ENCODE measurements around the gene DNAJB4.
"Not testable (repeated sequence)": the region's sequence is repeated elsewhere in the genome, so short reads cannot be mapped to it uniquely, and the experiment has no call there.

The DNAJB4 gene

DNA sequence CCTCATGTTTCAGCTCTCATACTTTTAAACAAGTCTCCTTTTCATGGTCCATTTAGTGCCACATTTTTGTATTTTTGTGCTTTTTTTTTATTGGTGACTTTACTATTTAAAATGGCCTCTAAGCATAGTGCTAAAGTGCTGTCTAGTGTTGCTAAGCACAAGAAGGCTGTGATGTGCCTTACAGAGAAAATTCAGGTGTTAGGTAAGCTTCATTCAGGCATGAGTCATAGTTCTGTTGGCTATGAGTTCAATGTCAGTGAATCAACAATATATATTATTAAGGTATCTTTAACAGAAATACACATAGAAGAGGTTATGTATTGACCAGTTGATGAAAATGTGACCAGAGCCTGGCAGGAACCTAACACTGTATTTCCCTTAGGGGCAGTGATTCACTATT is 13.1 kb upstream of the DNAJB4 start:
- DNase-seq: no peak

DNA sequence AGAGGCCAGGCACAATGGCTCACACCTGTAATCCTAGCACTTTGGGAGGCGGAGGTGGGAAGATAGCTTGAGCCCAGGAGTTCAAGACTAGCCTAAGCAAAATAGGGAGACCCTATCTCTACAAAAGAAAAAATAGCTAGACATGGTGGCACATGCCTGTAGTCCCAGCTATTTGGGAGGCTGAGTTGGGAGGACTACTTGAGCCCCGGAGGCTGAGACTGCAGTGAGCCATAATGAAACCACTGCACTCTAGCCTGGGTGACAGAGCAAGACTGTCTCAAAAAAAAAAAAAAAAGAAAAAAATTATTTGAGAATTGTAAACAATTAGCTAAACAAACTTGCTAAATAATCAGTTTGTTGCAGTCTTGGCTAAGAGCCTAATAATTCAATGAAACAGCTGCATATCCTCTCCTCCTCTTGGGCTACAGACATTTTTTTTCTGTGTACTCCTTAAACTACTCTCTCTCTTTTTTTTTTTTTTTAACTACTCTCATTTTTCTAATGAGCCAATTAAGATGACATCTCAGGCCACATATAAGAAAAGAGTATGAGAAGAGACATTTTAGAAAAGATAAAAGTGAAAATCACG is 10.5 kb upstream of the DNAJB4 start:
- no peak for DNase-seq

DNA sequence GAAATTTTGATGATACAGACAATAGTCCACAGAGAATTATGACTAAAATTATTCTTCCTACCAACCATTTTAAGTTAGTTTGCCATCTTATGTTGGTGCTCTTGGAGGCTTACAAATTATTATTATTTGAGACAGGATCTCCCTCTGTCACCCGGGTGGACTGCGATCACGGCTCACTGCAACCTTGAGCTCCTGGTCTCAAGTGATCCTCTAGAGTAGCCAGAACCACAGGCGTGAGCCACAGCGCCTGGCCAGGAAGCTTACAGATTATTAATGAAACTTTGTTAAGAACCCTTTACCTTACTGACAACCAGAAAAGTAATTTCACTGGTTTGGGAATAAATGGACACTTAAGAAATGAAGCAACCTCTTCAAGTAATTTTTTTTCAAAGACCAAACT is 8.0 kb upstream of the DNAJB4 start:
- DNase-seq: no peak

DNA sequence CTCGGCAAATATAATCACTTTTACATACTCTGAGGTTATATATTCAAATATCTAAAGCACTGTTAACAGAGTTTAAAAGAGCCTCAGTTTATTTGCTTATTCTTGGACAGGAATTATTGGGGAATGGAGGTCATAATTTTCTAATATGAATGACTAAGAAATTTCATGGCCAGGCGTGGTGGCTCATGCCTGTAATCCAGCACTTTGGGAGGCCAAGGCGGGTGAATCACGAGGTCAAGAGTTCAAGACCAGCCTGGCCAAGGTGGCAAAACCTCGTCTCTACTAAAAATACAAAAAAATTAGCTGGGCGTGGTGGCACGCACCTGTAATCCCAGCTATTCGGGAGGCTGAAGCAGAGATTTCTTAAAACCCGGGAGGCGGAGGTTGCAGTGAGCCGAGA is 4.2 kb upstream of the DNAJB4 start:
- not testable (repeated sequence) for DNase-seq

DNA sequence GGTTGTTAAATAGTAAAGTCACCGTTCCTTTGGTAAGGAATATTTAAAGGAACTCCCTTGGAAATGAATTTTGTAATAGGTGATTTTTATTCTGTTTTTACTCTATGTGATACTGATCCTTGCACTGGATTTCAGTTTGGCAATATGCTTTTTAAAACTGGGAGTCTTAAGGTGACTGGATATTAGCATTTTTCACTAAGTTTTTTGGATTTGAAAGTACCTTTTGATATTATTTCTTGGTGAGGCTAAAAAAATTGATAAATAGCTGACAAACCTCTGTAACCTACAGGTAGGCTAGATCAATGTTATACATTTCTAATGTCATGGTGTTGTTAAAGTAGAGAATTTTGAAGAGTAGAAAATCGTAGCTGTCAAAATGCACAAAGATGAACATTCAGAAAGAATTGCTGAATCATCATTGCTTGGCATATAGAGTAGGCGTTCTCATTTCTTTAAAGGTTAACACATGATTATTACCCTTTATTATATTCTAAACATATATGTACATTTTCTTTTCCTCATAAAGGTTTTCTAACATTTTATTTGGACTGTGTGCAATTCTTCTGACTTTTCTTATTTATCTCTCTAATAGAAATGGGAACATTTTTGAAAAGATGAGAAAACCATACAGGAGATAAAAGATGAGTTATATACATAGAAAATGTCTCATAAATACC is 1.5 kb upstream of the DNAJB4 start:
- DNase-seq: no peak

DNA sequence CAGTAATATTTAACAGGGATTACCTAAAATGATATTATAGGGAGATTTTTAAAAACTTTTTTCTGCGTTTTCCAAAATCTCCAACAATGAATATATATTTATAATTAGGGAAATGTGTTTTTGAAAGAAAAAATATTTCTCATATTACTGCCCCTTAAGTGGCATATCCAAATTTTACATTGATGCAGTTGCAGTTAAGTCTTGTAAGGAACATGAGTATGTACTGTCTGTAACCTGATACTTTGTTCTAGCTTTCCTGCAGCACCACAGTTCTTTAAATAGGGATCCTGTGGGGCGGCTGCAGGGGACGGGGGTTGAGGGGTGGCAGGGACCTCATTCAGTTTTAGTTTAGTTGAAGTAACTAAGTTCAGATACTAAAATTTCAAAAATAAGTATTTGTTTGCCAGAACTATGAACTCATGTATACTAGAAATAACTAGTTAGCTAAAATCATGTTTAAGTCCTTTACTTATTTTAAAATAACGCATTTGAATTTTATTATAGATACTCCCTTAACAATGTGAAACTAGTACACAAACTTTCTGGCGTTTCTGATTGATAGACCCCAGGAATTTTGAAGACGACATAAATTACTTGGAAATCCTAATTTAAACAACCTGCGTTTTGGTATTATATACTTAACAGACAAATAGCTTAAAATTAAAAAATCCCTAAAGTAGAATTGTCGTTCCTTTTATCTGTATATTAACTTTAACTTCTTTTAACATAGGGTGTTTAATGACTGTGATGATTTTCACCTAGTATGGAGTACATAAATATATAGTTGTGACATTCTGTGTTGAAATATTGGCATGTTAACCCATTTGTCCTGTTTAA is 639 bp upstream of the DNAJB4 start:
- peak; percentile 45 for DNase-seq

DNA sequence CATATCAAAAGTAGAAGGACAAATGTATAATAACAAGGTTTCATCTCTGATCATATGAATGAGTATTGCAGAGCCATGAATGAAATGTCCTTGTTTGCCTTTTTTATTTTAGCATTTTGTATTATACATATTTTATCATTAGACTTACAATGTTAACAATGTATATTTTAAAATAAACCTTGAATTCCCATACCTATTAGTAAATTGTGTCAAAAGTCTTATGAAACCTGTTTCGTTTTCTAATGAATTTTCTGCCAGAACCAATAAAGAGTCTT is 646 bp downstream of the DNAJB4 start:
- no peak for DNase-seq

DNA sequence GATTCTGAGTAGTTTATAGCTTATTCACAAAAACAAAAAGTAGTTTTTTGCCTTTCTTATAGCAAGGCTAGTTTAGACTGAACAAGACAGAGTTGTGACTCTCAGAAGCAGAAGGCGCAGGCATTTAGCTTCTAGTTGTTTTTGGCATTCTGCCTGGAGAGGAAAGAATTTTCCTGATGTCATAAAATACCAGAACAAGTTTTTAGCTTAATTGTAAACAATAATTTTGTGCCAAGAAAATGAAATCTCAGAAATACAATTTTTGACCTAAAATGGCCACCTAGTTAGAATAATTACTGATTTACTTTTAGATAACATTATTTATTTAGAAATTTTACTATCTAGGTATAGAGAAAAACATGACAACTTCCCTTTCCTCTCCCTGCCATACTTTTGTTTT is 1.0 kb downstream of the DNAJB4 start:
- no peak for DNase-seq

DNA sequence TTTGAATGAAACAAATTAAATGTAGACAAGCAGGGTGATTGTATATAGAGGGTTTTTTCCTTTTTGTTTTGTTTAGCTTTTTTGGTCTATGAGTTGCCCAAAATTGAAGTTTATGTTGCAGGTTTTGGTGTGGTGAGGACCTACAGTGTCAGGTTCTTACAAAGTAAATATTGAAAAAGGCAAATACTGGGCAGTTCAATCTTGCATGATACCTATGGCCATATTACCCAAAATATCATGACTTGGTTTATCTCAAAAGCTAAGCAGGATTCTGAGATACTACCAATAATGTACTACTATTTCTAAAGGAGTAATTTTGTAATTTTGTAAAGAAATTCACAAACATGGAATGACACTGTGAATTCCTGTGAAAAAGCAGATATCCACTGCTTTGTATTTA is 1.8 kb downstream of the DNAJB4 start:
- DNase-seq: no peak

DNA sequence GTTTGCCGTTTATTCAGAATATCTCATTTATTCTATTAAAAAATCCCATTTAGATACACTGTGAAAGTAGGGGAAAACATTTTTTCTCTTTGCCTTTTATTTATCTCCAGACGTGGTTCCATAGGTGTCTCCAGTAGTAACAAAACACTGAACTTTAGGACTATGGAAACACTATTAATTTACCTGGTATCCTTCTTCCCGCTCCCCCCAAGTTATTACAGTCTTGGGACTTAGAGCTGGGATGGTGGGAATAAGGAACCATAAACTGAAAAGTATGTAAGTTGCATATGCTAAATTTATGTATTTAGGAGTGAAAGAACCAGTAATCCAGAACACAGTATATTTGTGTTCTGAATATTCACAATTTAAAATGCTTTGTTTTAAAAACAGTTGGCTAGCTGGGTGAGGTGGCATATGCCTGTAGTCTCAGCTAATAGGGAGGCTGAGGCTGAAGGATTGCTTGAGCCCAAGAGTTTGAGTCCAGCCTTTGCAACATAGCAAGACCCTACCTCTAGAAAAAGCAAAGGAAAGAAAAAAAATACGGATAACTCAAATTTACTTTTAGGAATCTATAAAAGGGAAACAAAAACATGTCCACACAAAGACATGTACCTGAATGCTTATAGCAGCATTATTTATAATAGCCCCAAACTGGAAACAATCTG is 3.1 kb downstream of the DNAJB4 start:
- no peak for DNase-seq

DNA sequence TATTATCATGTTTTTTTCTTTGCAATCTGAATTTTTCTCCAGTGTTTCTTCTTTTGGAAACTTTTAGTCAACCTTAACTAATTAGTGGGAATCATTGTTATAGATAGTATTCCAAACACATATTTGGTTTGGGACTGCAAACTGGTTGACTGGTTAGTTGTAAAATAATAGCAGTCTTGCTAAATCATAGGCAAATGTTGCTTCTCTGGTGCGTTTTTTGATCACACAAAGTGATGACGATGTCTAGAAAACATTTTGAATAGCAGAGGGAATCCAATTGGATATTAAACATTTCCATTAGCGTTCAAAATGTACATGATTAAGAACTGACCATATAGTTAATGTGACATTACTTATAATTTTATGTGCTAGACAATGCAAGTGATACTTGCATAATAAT is 4.5 kb downstream of the DNAJB4 start:
- no peak for DNase-seq

DNA sequence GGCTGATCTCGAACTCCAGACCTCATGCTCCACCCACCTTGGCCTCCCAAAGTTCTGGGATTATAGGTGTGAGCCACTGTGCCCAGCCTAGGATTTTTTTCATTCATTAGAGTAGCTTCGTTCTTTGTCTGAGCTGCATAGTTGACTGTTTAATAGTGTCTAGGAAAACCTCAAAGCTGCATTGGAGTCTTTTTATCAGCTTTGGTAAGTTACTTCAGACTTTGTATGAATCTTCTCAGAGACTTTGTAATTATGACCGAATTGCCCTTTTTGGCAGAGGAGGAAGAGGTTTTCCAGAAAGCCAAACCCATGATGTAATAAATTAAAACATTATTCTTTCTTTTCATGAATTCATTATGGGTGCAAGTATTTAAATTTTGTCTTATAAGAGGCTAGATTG is 5.1 kb downstream of the DNAJB4 start:
- no peak for DNase-seq

DNA sequence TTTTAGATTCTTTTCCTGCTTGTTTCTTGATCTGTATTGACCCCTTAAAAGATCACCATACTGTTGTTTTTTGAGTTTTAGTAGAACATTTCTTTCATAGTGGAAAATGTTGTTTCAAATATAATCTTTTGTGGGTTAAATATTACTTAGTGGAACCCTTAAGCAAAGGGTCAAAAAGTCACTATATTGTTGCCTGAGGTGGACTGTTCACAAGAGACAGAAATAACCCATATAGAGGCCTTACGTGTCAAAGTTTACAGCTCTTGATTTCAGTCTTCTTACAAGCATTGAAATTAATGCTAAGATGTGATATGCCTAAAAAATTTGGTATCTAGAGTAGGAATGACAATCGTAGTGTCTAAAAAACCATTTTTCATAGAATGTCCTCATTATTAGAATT is 6.3 kb downstream of the DNAJB4 start:
- DNase-seq: no peak

DNA sequence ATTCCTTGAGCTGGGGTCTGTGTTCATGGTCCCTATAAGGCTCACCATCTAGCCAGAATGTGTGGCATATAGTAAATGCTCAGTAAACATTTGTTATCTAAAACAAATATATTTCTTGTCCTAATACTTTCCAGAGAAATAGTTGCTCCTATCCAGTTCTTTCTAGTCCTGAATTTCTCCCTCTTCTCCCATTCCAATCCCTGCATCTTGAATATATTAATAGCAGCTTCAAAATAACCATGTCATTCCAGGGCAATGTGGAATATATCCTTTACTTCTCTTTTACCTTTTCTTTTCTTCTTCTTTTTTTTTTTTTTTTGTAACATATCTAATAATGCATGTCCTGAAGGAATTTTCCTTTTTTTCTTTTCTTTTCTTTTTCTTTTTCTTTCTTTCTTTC is 10.4 kb downstream of the DNAJB4 start:
- no peak for DNase-seq

DNA sequence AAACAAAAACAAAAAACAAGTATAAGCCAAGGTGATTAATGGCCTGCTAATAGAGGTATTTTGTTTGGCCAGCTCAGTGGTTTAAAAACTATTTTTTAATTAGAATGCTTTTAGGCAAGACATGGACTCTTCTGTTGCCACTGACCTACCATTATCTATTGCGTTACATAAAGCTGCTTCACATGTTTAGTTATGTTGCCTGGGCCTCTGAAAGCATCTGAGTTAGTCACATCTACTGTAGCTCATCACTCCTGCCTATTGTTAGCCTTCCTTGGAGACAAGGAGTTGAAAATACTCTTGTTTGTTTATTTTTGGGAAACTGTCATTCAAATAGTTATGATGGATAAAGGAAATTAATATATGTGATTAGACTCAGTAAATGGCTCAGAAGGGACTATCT is 14.3 kb downstream of the DNAJB4 start:
- no peak for DNase-seq

DNA sequence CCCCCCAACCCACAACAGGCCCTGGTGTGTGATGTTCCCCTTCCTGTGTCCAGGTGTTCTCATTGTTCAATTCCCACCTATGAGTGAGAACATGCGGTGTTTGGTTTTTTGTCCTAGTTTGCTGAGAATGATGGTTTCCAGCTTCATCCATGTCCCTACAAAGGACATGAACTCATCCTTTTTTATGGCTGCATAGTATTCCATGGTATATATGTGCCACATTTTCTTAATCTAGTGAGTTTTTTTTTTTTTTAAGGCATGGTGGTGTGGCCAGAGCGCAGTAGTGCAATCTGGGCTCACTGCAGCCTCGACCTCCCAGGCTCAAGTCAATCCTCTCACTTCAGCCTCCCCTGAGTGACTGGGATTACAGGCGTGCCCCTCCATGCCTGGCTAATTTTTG is 16.4 kb downstream of the DNAJB4 start:
- not testable (repeated sequence) for DNase-seq

DNA sequence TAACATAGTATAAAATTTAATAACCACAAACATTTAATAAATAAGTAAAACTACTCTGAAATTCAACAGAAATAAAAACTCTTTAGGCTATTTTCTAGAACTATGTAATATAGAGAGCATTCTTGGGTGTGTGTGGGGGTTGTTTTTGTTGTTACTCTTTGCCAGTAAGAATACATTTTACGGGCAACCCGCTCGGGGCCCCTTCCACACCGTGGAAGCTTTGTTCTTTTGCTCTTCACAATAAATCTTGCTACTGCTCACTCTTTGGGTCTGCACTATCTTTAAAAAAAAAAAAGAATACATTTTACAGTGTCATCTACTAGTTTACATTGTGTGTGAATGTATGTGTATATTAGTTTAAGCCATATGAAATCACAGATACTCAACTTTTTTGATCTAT is 25.1 kb downstream of the DNAJB4 start:
- DNase-seq: no peak

DNA sequence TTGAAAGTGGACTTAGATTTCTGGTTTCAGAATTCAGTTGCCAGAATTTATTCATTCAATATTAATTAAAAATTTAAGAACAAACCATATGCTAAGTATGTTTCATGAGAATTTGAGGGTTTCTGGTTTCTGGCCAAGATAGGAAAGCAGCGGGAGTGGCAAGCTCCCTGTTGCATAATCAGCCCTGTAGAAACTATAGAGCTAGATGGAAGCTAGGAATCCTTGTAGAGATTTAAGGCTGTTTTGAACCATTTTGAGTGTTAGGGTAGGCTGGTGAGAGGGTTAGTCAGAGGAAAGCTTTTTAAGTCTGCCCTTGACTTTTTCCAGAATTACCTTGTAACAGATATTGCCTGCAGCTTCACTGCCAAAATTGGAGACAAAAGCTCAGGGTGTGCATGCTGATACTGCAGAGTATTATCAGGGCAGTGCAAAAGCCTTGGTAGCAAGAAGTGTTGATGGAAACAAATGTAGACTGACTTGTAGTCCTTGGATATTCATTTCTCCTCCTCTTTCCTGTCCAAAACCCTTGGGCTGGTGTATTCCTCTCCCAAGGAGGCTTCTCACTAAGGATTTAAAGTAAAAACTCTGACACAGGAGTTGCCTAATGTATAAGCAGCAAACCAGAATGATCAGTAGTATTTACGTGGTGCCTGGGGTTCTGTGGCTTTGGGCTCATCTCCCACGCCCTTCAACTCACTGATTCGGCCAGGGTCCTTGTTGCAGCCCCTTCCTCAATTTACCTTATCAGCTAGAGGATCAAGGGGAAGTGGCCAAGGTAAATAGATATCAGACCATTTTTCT is 28.5 kb downstream of the DNAJB4 start:
- DNase-seq: no peak

DNA sequence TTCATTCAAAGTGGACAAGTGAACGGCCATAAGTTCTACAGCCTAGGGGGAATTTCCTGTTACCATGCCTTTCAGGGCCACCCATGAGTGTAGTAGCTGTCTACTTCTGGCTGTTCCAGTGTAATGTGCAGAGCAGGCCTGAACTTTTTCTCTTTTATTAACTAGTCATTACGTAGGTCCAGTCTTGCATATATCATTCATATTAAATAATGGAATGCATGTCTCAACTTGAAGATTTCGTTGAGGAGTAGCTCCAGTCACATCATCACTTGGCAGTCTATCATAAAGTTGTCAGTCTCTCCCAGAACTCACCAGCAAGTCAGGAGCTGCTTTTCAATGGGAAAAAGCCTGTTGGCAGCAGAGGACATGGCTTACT is 29.0 kb downstream of the DNAJB4 start:
- no peak for DNase-seq

DNA sequence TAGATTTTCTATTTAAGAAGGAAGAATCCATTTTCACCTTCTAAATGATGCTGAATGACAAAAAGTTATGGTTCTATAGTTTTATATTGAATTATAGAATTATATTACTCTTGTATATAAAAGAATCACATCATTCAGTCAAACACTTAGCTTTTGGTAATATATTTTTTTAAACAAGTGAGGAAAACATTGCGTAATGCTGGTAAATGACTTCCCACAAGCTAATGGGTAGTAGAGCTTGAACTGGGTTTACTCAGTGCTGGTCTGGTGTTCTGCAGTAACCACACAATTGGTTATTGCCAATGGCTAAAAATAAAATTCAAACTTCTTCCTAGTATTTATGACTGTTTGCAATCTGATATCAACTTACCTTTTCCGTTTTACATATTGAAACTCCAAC is 30.4 kb downstream of the DNAJB4 start:
- DNase-seq: no peak

DNA sequence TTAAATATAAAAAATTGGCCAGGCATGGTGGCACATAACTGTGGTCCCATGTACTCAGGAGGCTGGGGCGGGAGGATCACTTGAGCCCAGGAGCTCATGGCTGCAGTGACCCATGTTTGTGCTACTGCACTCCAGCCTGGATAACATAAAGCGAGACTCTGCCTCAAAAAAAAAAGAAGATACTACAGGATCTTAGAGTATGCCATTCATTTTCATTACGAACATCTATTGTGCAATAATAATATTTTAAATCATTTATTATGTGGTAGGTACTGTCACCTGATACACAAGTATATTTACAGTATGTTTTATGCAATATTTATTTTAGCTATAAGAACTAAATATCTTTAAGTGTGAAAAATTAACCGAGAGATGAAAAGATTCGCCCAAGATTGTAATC is 31.7 kb downstream of the DNAJB4 start:
- DNase-seq: no peak

DNA sequence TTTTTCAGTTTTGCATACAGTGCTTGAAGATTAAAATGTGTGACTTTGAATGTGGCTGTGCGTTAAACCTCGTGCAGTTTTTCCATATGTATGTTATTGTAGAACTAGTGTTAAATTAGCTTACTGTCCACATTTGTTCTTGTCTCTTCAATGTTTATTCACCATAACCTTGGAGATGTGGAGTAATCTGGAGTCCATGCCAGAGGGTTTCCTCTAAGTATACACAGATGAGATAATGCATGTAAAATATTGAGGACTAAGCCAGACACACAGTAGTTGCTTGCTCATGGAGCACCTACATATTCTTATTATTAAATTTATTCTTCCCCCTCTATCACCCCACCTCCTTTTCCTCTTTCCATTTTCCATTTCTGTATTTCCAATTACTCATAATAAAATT is 33.3 kb downstream of the DNAJB4 start:
- DNase-seq: no peak

DNA sequence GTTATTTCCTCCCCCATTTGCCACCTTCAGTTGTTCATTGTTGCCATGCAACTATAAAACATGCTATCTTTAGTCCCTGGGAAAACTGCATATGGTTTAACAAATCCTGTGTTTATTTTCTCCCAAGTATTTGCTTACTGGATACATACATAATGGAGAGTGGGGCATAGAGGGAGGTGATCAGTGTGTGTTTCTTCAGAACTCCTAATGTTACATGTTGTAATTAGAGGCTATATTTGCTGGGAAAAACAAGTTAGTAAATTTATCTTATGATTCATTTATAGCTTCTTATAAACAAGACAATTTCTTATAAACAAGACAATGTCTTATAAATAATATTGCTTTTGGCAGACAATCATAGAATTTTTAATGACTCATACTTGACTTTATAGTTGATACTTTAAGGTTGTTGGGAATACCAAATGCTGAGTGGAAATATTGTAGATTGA is 33.8 kb downstream of the DNAJB4 start:
- DNase-seq: no peak

Measured in CD4-positive, alpha-beta T cell treated with Interleukin-17A for 4 hours (primary cell).